HepG2 (cell line): ENCODE results near the gene C10orf90. TPM values are rescaled to one million over a fixed set of nuclear protein-coding genes. Genes with fewer than 3 reads are reported as not detected.

ENCODE experiments used
- ATAC-seq: fragments of 200-7000 bp; cut with Tn5 transposase; 3 replicates; pipeline ENCODE4 v1.9.1; 2020; ENCODE audit warnings: mild to moderate bottlenecking, moderate library complexity
- BruUV-seq: library from RNA; stranded (reverse); fragments of 400-500 nt; replicated peaks from 2 replicates; lab custom pipeline; 2021; lab: Mats Ljungman, UMichigan
- CTCF ChIA-PET: fragments of 300-600 bp; formaldehyde crosslinking; extraction: SDS; loops from one replicate; lab custom pipeline; 2021; ENCODE audit warnings: low total read pairs, inconsistent platforms, low intra/inter-chr PET ratio; lab: Yijun Ruan, JAX
- POLR2A ChIA-PET: fragments of 350-600 bp; sonication (Branson Sonifier 250); formaldehyde crosslinking; loops from one replicate; lab custom pipeline; 2020; ENCODE audit warnings: antibody characterized with exemption, inconsistent platforms; lab: Yijun Ruan, JAX
- DNase-seq: peaks from one replicate; pipeline ENCODE4 v3.0.0-alpha.2; 2015; ENCODE audit warnings: low spot score
- FAIRE-seq: peaks from 3 replicates; lab custom pipeline; 2011; peaks lifted over from hg19 to GRCh38; lab: Jason Lieb, UNC
- H2AFZ ChIP-seq: one replicate; pipeline ENCODE4 v1.6.1; 2011; ENCODE audit warnings: low read length, inconsistent platforms
- H3K27ac ChIP-seq: fragments of 300-600 bp; 3 replicates; pipeline ENCODE4 v1.8.0; 2011; ENCODE audit warnings: mixed run types, mild to moderate bottlenecking, mixed read lengths, low read length, inconsistent platforms; ENCODE audit not compliant: insufficient read depth; ENCODE audit errors: extremely low read length
- H3K27me3 ChIP-seq, 2 experiments: fragments of 200-600 bp in 1 of 2; 2 replicates in 1 of 2; 3 replicates in 1 of 2; pipeline versions ENCODE4 v1.6.0 to v1.8.0; 2011; ENCODE audit warnings: low read length in 2 of 2, mild to moderate bottlenecking in 2 of 2, moderate library complexity in 2 of 2, inconsistent platforms in 1 of 2; ENCODE audit not compliant: insufficient read depth in 2 of 2, control insufficient read depth in 1 of 2
- H3K36me3 ChIP-seq, 2 experiments: fragments of 200-600 bp in 1 of 2; replicated peaks in 1 of 2; 2 replicates in 1 of 2; 3 replicates in 1 of 2; pipeline versions ENCODE4 v1.5.1 to v1.8.0; 2011; ENCODE audit warnings: low read length in 2 of 2, inconsistent platforms in 1 of 2; ENCODE audit not compliant: insufficient read depth in 2 of 2, control insufficient read depth in 1 of 2
- H3K4me1 ChIP-seq: 2 replicates; pipeline ENCODE4 v1.5.1; 2012; ENCODE audit warnings: low read length, inconsistent platforms; ENCODE audit not compliant: insufficient read depth
- H3K4me2 ChIP-seq: 2 replicates; pipeline ENCODE4 v1.6.0; 2011; ENCODE audit warnings: low read depth, low read length, inconsistent platforms
- H3K4me3 ChIP-seq, 3 experiments: fragments of 200-600 bp in 1 of 3; sonication (generic), shearing (Covaris generic) in 1 of 3; replicated peaks in 1 of 3; 2 replicates each; pipeline ENCODE4 v1.5.1; 2011 to 2016; ENCODE audit warnings: low read length in 3 of 3, inconsistent platforms in 2 of 3, low read depth in 2 of 3, mild to moderate bottlenecking in 2 of 3, control low read depth in 1 of 3, mixed read lengths in 1 of 3; ENCODE audit not compliant: insufficient read depth in 1 of 3
- H3K79me2 ChIP-seq: one replicate; pipeline ENCODE4 v1.6.1; 2011; ENCODE audit warnings: low read length, inconsistent platforms; ENCODE audit not compliant: insufficient read depth
- H3K9ac ChIP-seq: 2 replicates; pipeline ENCODE4 v1.6.0; 2011; ENCODE audit warnings: mild to moderate bottlenecking, low read depth, low read length, inconsistent platforms; ENCODE audit not compliant: insufficient read depth
- H3K9me3 ChIP-seq: 2 replicates; pipeline ENCODE4 v1.5.1; 2012; ENCODE audit warnings: mild to moderate bottlenecking, low read length
- H4K20me1 ChIP-seq: 2 replicates; pipeline ENCODE4 v1.6.0; 2011; ENCODE audit warnings: inconsistent platforms, mild to moderate bottlenecking, low read length, moderate library complexity; ENCODE audit not compliant: insufficient read depth
- CREM ChIP-seq, 2 experiments: sonication (generic) in 1 of 2; formaldehyde crosslinking in 1 of 2; IDR thresholded peaks; 2 replicates each; pipeline versions ENCODE4 v1.4.0 to v1.6.1; 2016 to 2020; ENCODE audit warnings: antibody characterized with exemption in 1 of 2, mild to moderate bottlenecking in 1 of 2, missing genetic modification reagents in 1 of 2
- DMAP1 ChIP-seq: IDR thresholded peaks from 2 replicates; pipeline ENCODE4 v1.6.1; 2016
- FOXA3 ChIP-seq: IDR thresholded peaks from 2 replicates; pipeline ENCODE4 v1.6.1; 2016; ENCODE audit warnings: missing genetic modification reagents, missing compliant biosample characterization
- IRX3 ChIP-seq: sonication (generic); formaldehyde crosslinking; IDR thresholded peaks from 2 replicates; pipeline ENCODE4 v1.8.1; 2023; ENCODE audit warnings: mild to moderate bottlenecking, low read depth, missing genetic modification reagents, borderline replicate concordance
- PAWR ChIP-seq: sonication (generic); formaldehyde crosslinking; IDR thresholded peaks from 2 replicates; pipeline ENCODE4 v1.4.0; 2020; ENCODE audit warnings: missing genetic modification reagents, mild to moderate bottlenecking, borderline replicate concordance
- TFE3 ChIP-seq: IDR thresholded peaks from 2 replicates; pipeline ENCODE4 v1.6.1; 2016
- ZBED4 ChIP-seq: sonication (generic); formaldehyde crosslinking; IDR thresholded peaks from 2 replicates; pipeline ENCODE4 v1.4.0; 2020; ENCODE audit warnings: missing genetic modification reagents, borderline replicate concordance
- ZFP41 ChIP-seq: sonication (generic); formaldehyde crosslinking; IDR thresholded peaks from 2 replicates; pipeline ENCODE4 v1.4.0; 2020; ENCODE audit warnings: mild to moderate bottlenecking, missing genetic modification reagents, borderline replicate concordance
- WGBS: methylation state at CpG from one replicate; pipeline ENCODE4 v1.1.6; 2017; ENCODE audit warnings: low lambda C conversion rate; 5-methylcytosine and 5-hydroxymethylcytosine counted together
- in situ Hi-C: cut with HindIII; loops from 2 replicates; pipeline ENCODE4 v1.10.0; 2017; ENCODE audit warnings: low pct_unique_long_range_greater_than_20kb; ENCODE audit not compliant: extremely low pct_ligation_motif_present
- intact Hi-C: fragments of 100-400 bp; cut with micrococcal nuclease; formaldehyde crosslinking; loops from one replicate; pipeline ENCODE4 v1.10.0; 2022; ENCODE audit not compliant: unreplicated experiment
- polyA plus RNA-seq, 8 experiments: library from polyadenylated mRNA; depleted of rRNA in 3 of 8; stranded (reverse) in 7 of 8; unstranded in 1 of 8; fragments of >200 nt; fragmentation: Illumina TruSeq in 4 of 8; extraction: Trizol in 4 of 8; gene quantifications; 2 replicates each; pipeline versions ENCODE4 v1.2.1 to v1.2.3, GENCODE V29; 2011 to 2016; ENCODE audit warnings: low read depth in 4 of 8, missing spikeins in 1 of 8, mixed read lengths in 1 of 8; ENCODE audit not compliant: insufficient read depth in 1 of 8
- total RNA-seq, 5 experiments: library from RNA; depleted of rRNA; stranded (reverse); fragments of >200 nt; fragmentation: Illumina TruSeq; extraction: Trizol; gene quantifications; 2 replicates each; pipeline ENCODE4 v1.2.3, GENCODE V29; 2016; ENCODE audit warnings: low read depth in 1 of 5

Gene C10orf90
- total and polyA plus RNA-seq, 2 of the 13 experiments (the other 11 are each of a cell fraction or from before 2014, with no cell fraction given), result not detected

GRCh38 chr10:126434235-126434634 lies 236.3 kb downstream of the C10orf90 start:
- Histone ChIP-seq H3K4me2 (no peak overlapping the region), H3K9me3 (no peaks in the 10 kb centered on the region), H3K27ac (no peak overlapping the region), H3K27me3 (no peaks in the 10 kb centered on the region; a peak in 1 of 5 replicates), H3K4me3 (no peak overlapping the region), H4K20me1 (no peaks in the 10 kb centered on the region), H3K4me1 (no peaks in the 10 kb centered on the region), H3K36me3 (no peaks in the 10 kb centered on the region), H2AFZ (no peak overlapping the region), H3K9ac (no peak overlapping the region), H3K79me2 (no peaks in the 10 kb centered on the region)
- DNase-seq, result no peak
- in situ Hi-C loops (no loop called here), intact Hi-C loops (no loop called here)
- TF ChIP-seq PAWR (no peak), FOXA3 (no peak), DMAP1 (CRISPR knock-in tag) (no peak), TFE3 (CRISPR knock-in tag) (no peak), IRX3 (CRISPR knock-in tag) (no peak), ZBED4 (no peak), ZFP41 (CRISPR knock-in tag) (no peak), CREM (IDR thresholded peaks at IDR 0.05) (no peak), CREM (CRISPR knock-in tag; IDR thresholded peaks at IDR 0.05) (no peak)
- BruUV-seq, result no TSS peak
- 3% methylated on average over 5 of the region's 5 CpGs for WGBS
- POLR2A ChIA-PET, result no interaction called here
- no peak for ATAC-seq
- no peak for FAIRE-seq
- CTCF ChIA-PET, result no interaction called here
